ENCODE data around the gene PLEKHA8. TPM values are rescaled to one million over a fixed set of nuclear protein-coding genes. Genes with fewer than 3 reads are reported as not detected.

PLEKHA8 gene
- total and polyA plus RNA-seq, 10 of the 15 experiments (the other 5 are each of a cell fraction or from before 2014, with no cell fraction given): 1.1 to 13.2 (median 5.7) TPM

GRCh38 chr7:30041526-30042269, 13.5 kb downstream of the PLEKHA8 start:
- no peak for TF ChIP-seq NRF1 (conservative IDR thresholded peaks at IDR 0.05; ENCODE audit: low read depth, low read length)
- TF ChIP-seq PAX8 (IDR thresholded peaks at IDR 0.05): no peak
- TF ChIP-seq EGR1 (IDR thresholded peaks at IDR 0.05; ENCODE audit: borderline replicate concordance in 1 of 2, low read depth in 2 of 2, low read length in 2 of 2): no peak
- TF ChIP-seq EED (IDR thresholded peaks at IDR 0.05; ENCODE audit: low read depth): no peak
- TF ChIP-seq SMC3 (IDR thresholded peaks at IDR 0.05; ENCODE audit: borderline replicate concordance, low read length): no peak
- TF ChIP-seq BHLHE40 (IDR thresholded peaks at IDR 0.05; ENCODE audit: borderline replicate concordance in 1 of 2, low read depth in 2 of 2, low read length in 1 of 2): no peak
- Histone ChIP-seq H3K4me1 (ENCODE audit: control insufficient read depth, insufficient read depth, low read length) (no peaks in the 10 kb centered on the region), H3K79me2 (ENCODE audit: control insufficient read depth, insufficient read depth, low read length) (no peaks in the 10 kb centered on the region; the same call in none of the 2 replicates), H4K20me1 (ENCODE audit: control insufficient read depth, insufficient read depth) (no peaks in the 10 kb centered on the region), H3K27me3 (replicated peaks in 1 of 2; ENCODE audit: control insufficient read depth in 2 of 2, insufficient read depth in 2 of 2, low read length in 1 of 2) (no peaks in the 10 kb centered on the region), H3K4me3 (no peak overlapping the region), H3K9ac (ENCODE audit: control insufficient read depth, insufficient read depth, low read length) (no peak overlapping the region), H3K27ac (ENCODE audit: control insufficient read depth, insufficient read depth) (no peak overlapping the region), H3K4me2 (ENCODE audit: control insufficient read depth, insufficient read depth) (no peak overlapping the region), H2AFZ (ENCODE audit: control insufficient read depth, low read depth, low read length) (no peak overlapping the region), H3K36me3 (ENCODE audit: control insufficient read depth in 2 of 2, insufficient read depth in 2 of 2, low read length in 1 of 2) (peaks cover 0 to 4% of the 10 kb centered on the region in 2 experiments; a peak in 3 of 4 replicates), H3K9me3 (replicated peaks; ENCODE audit: control insufficient read depth, insufficient read depth, low read length) (no peaks in the 10 kb centered on the region; the same call in 2 of the 3 replicates)
- no peak for DNase-seq (ENCODE audit: low read depth, low spot score)
- POLR2A ChIA-PET: interaction anchor here (0.6 kb wide), 1 partner anchor 72 kb away, joined by 3 read pairs; no protein-coding TSS in a partner anchor
- 100% methylated on average over 4 of the region's 4 CpGs for WGBS (ENCODE audit: insufficient coverage, insufficient replicate concordance, low lambda C conversion rate, missing lambda C conversion rate)
- ATAC-seq: no peak
- SMC1A ChIA-PET (ENCODE audit: uncharacterized antibody, unreplicated experiment): interaction anchor here (1.1 to 1.2 kb wide), 2 partner anchors 20 to 91 kb away, joined by 4 to 5 read pairs; no protein-coding TSS in a partner anchor
- RAD21 ChIA-PET (ENCODE audit: unreplicated experiment): no interaction called here
- BruUV-seq (replicated peaks): no TSS peak
- CTCF ChIA-PET: interaction anchor here (1.2 to 2.8 kb wide), 4 partner anchors 12 to 121 kb away, joined by 4 to 16 read pairs (median 6); no protein-coding TSS in a partner anchor
- in situ Hi-C loops (cut with MboI) (no loop called here), intact Hi-C loops (cut with micrococcal nuclease; ENCODE audit: unreplicated experiment) (no loop called here)
- no peak for FAIRE-seq
